Mucosa of gallbladder (tissue), 1 donor: ENCODE measurements around the gene WWOX. TPM values are rescaled to one million over a fixed set of nuclear protein-coding genes. Genes with fewer than 3 reads are reported as not detected.
"Not testable (repeated sequence)": the region's sequence is repeated elsewhere in the genome, so short reads cannot be mapped to it uniquely, and the experiment has no call there.

Experiments
- DNase-seq: peaks from one replicate; pipeline ENCODE4 v3.0.0-alpha.2; 2020; ENCODE audit warnings: low spot score
- total RNA-seq: library from RNA; stranded (reverse); gene quantifications from one replicate; pipeline ENCODE4 v1.2.1, GENCODE V29; 2021
- donor health status: DM: no; HTN: no; CAD: no.

The WWOX gene
- total RNA-seq, 1 donor from 2014 or later = 28.2 TPM

GRCh38 chr16:79194291-79194690 is 1094.8 kb downstream of the WWOX start:
- no peak for DNase-seq

- no peak for DNase-seq
Observed at GRCh38 chr16:79195938-79196337, 1096.5 kb downstream of the WWOX start.

GRCh38 chr16:79201436-79201835 is 1102.0 kb downstream of the WWOX start:
- DNase-seq = no peak

- no peak for DNase-seq
Observed at GRCh38 chr16:79202977-79203376, 1103.5 kb downstream of the WWOX start.

- no peak for DNase-seq
Observed at GRCh38 chr16:79204486-79204885, 1105.0 kb downstream of the WWOX start.

- DNase-seq = no peak
Observed at GRCh38 chr16:79206889-79207288, 1107.4 kb downstream of the WWOX start.

GRCh38 chr16:79209308-79209707 is 1109.9 kb downstream of the WWOX start:
- DNase-seq = no peak

- DNase-seq = no peak
Observed at GRCh38 chr16:79210607-79211006, 1111.2 kb downstream of the WWOX start.

GRCh38 chr16:79211586-79211985 is 1112.1 kb downstream of the WWOX start:
- DNase-seq = no peak

- no peak for DNase-seq
Observed at GRCh38 chr16:79212114-79212791, 1112.8 kb downstream of the WWOX start.

- DNase-seq = no peak
Observed at GRCh38 chr16:79213214-79213613, 1113.8 kb downstream of the WWOX start.

- no peak for DNase-seq
Observed at GRCh38 chr16:79215289-79215688, 1115.8 kb downstream of the WWOX start.

- DNase-seq = no peak
Observed at GRCh38 chr16:79217375-79218011, 1118.0 kb downstream of the WWOX start.

GRCh38 chr16:79218351-79218750 is 1118.9 kb downstream of the WWOX start:
- no peak for DNase-seq

- not testable (repeated sequence) for DNase-seq
Observed at GRCh38 chr16:79225994-79226393, 1126.5 kb downstream of the WWOX start.

- no peak for DNase-seq
Observed at GRCh38 chr16:79229361-79229760, 1129.9 kb downstream of the WWOX start.

- not testable (repeated sequence) for DNase-seq
Observed at GRCh38 chr16:79245700-79246099, 1146.2 kb downstream of the WWOX start.

GRCh38 chr16:79247386-79247785 is 1147.9 kb downstream of the WWOX start:
- no peak for DNase-seq

GRCh38 chr16:79248351-79248750 is 1148.9 kb downstream of the WWOX start:
- DNase-seq = no peak

GRCh38 chr16:79250502-79251098 is 1151.1 kb downstream of the WWOX start:
- no peak for DNase-seq

GRCh38 chr16:79253100-79253631 is 1153.7 kb downstream of the WWOX start:
- DNase-seq = no peak

GRCh38 chr16:79257953-79258490 is 1158.6 kb downstream of the WWOX start:
- DNase-seq = no peak

- not testable (repeated sequence) for DNase-seq
Observed at GRCh38 chr16:79260890-79261289, 1161.4 kb downstream of the WWOX start.
